K562 (cell line): Measurements from ENCODE around the gene HTT-AS. TPM values are rescaled to one million over a fixed set of nuclear protein-coding genes. Genes with fewer than 3 reads are reported as not detected.

Experiments used
- CREM ChIP-seq: IDR thresholded peaks from 2 replicates; pipeline ENCODE4 v1.6.1; 2014; ENCODE audit warnings: antibody characterized with exemption, low read depth
- CTBP1 ChIP-seq: fragments of 450-650 bp; IDR thresholded peaks from 2 replicates; pipeline ENCODE4 v1.6.1; 2016; ENCODE audit warnings: borderline replicate concordance
- E2F5 ChIP-seq: sonication (generic); formaldehyde crosslinking; IDR thresholded peaks from 2 replicates; pipeline ENCODE4 v1.8.0; 2022; ENCODE audit warnings: mild to moderate bottlenecking, missing genetic modification reagents
- ESRRB ChIP-seq: fragments of 250-450 bp; sonication (Bioruptor Pico); IDR thresholded peaks from 2 replicates; pipeline ENCODE4 v1.5.0; 2020; ENCODE audit warnings: mild to moderate bottlenecking, moderate library complexity, borderline replicate concordance
- ETV1 ChIP-seq: fragments of 450-650 bp; conservative IDR thresholded peaks from 2 replicates; pipeline ENCODE4 v1.6.1; 2016; ENCODE audit warnings: missing genetic modification characterization, control low read depth, low read depth, missing compliant biosample characterization
- GTF3C2 ChIP-seq: IDR thresholded peaks from 3 replicates; pipeline ENCODE4 v1.6.1; 2011; ENCODE audit warnings: borderline replicate concordance, mild to moderate bottlenecking, moderate library complexity; ENCODE audit not compliant: insufficient read length; ENCODE audit errors: extremely low read depth
- HOMEZ ChIP-seq: fragments of 250-450 bp; sonication (Bioruptor Pico); IDR thresholded peaks from 2 replicates; pipeline ENCODE4 v1.4.0; 2020; ENCODE audit warnings: mild to moderate bottlenecking, moderate library complexity
- KLF16 ChIP-seq: IDR thresholded peaks from 2 replicates; pipeline ENCODE4 v1.6.1; 2016; ENCODE audit warnings: antibody characterized with exemption
- LCOR ChIP-seq: sonication (generic); formaldehyde crosslinking; IDR thresholded peaks from 2 replicates; pipeline ENCODE4 v1.8.0; 2022; ENCODE audit warnings: mild to moderate bottlenecking, missing genetic modification reagents
- MBD2 ChIP-seq: sonication (generic); IDR thresholded peaks from 2 replicates; pipeline ENCODE4 v1.6.1; 2016; ENCODE audit warnings: low read depth, borderline replicate concordance
- PML ChIP-seq: IDR thresholded peaks from 2 replicates; pipeline ENCODE4 v1.6.1; 2012; ENCODE audit warnings: low read length, inconsistent platforms
- PRPF4 ChIP-seq: fragments of 200-400 bp; formaldehyde crosslinking; IDR thresholded peaks from one replicate; pipeline ENCODE4 v1.6.1; 2017; ENCODE audit warnings: low read length, low read depth, mild to moderate bottlenecking; ENCODE audit not compliant: insufficient read depth, poor library complexity, severe bottlenecking
- RBM14 ChIP-seq: fragments of 200-400 bp; formaldehyde crosslinking; IDR thresholded peaks from 2 replicates; pipeline ENCODE4 v1.6.1; 2018; ENCODE audit warnings: low read depth, mild to moderate bottlenecking, low read length, moderate library complexity, borderline replicate concordance; ENCODE audit not compliant: insufficient read depth
- RBM25 ChIP-seq: fragments of 200-400 bp; formaldehyde crosslinking; IDR thresholded peaks from 2 replicates; pipeline ENCODE4 v1.6.1; 2018; ENCODE audit warnings: low read length, low read depth, moderate library complexity; ENCODE audit not compliant: severe bottlenecking
- SAFB2 ChIP-seq: fragments of 200-400 bp; formaldehyde crosslinking; IDR thresholded peaks from 2 replicates; pipeline ENCODE4 v1.6.1; 2018; ENCODE audit warnings: borderline replicate concordance, low read length, low read depth, moderate library complexity; ENCODE audit not compliant: severe bottlenecking
- SMAD3 ChIP-seq: fragments of 450-650 bp; formaldehyde crosslinking; conservative IDR thresholded peaks from 2 replicates; pipeline ENCODE4 v1.4.0; 2020; ENCODE audit warnings: mild to moderate bottlenecking
- SP1 ChIP-seq: sonication (generic); formaldehyde crosslinking; IDR thresholded peaks from 2 replicates; pipeline ENCODE4 v1.8.1; 2022; ENCODE audit warnings: mild to moderate bottlenecking, missing genetic modification reagents
- STAT5A ChIP-seq: IDR thresholded peaks from 2 replicates; pipeline ENCODE4 v1.6.1; 2012; ENCODE audit warnings: low read length, inconsistent platforms, borderline replicate concordance
- TAF7 ChIP-seq: fragments of 450-650 bp; IDR thresholded peaks from 2 replicates; pipeline ENCODE4 v1.6.1; 2016; ENCODE audit warnings: missing genetic modification characterization, missing compliant biosample characterization
- ZBTB49 ChIP-seq: sonication (generic); formaldehyde crosslinking; IDR thresholded peaks from 2 replicates; pipeline ENCODE4 v1.8.0; 2022; ENCODE audit warnings: missing genetic modification reagents, mild to moderate bottlenecking, borderline replicate concordance
- ZNF347 ChIP-seq: fragments of 450-650 bp; formaldehyde crosslinking; IDR thresholded peaks from 2 replicates; pipeline ENCODE4 v1.4.0; 2020; ENCODE audit warnings: low read depth, mild to moderate bottlenecking, moderate library complexity
- polyA plus RNA-seq, 8 experiments: library from polyadenylated mRNA; depleted of rRNA in 4 of 8; stranded (reverse) in 5 of 8; unstranded in 3 of 8; fragments of >200 nt; fragmentation: Nextera tagmentation in 2 of 8; fragmentation: Illumina TruSeq in 1 of 8; extraction: Ambion mirVana in 2 of 8; extraction: Trizol in 1 of 8; gene quantifications; 2 replicates each; pipeline versions ENCODE4 v1.2.1 to v1.2.3, GENCODE V29; 2011 to 2014; ENCODE audit warnings: inconsistent platforms in 1 of 8, missing spikeins in 1 of 8
- total RNA-seq, 7 experiments: library from RNA; depleted of rRNA in 6 of 7; stranded (reverse); fragments of >200 nt in 6 of 7; fragmentation: Illumina TruSeq in 2 of 7; extraction: Trizol in 2 of 7; gene quantifications; 2 replicates each; pipeline versions ENCODE4 v1.2.1 to v1.2.3, GENCODE V29; 2011 to 2021; ENCODE audit warnings: low replicate concordance in 1 of 7

Gene HTT-AS
- total and polyA plus RNA-seq, 9 of the 15 experiments (the other 6 are each of a cell fraction or from before 2014, with no cell fraction given): not detected

GRCh38 chr4:3079694-3080123 lies 5.4 kb upstream of the HTT-AS start (continued):
- TF ChIP-seq ETV1 (tag) (0 out of 2 replicates have a peak, but pooled peaks have one; percentile 16), LCOR (CRISPR knock-in tag) (peak; percentile 64; the same call in 1 of the 2 replicates), SAFB2 (no peak), SP1 (CRISPR knock-in tag) (0 out of 2 replicates have a peak, but pooled peaks have one; percentile 17), STAT5A (peak; percentile 69), PML (peak; percentile 68), KLF16 (peak; percentile 91), MBD2 (peak; percentile 68), SMAD3 (no peak), RBM25 (peak; percentile 26), PRPF4 (no peak), ESRRB (CRISPR knock-in tag) (no peak), HOMEZ (no peak), CREM (peak; percentile 70), TAF7 (tag) (no peak), ZBTB49 (CRISPR knock-in tag) (no peak), CTBP1 (peak; percentile 75; the same call in 1 of the 2 replicates), E2F5 (CRISPR knock-in tag) (no peak), ZNF347 (CRISPR knock-in tag) (no peak), GTF3C2 (no peak), RBM14 (no peak)
